ENCODE measurements around the gene FAH. TPM values are rescaled to one million over a fixed set of nuclear protein-coding genes. Genes with fewer than 3 reads are reported as not detected.
A peak's percentile ranks its signal among the peaks of the same experiment; 100 is the strongest.

Gene FAH
- polyA plus RNA-seq, 1 donor from 2014 or later, result 3.1 TPM

DNA sequence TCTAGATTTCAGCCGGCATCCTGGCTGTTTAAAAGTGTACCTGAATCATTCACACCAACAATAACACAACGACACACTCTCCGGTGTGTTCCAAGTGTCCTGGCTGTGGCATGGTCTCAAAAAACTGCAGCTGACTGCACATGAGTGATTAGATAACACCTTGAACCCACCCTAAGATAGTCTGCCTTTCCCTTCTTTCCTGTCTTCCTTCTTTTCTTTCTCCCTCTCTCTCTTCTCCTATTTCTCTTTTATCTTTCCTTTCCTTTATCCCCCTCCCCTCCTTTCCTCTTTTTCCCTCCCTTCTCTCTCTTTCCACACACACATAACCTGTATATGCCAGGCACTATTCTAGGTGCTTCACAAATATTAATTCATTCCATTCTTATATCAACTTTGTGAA lies 1.2 kb upstream of the FAH start:
- H3K9ac ChIP-seq (ENCODE audit: low read length), result no peak overlapping the region
- no peak overlapping the region for H2AFZ ChIP-seq (ENCODE audit: low read depth, low read length)
- peaks cover 8% of the 10 kb centered on the region for H3F3A ChIP-seq (ENCODE audit: insufficient read depth, low read length, poor library complexity, severe bottlenecking)
- H3K4me2 ChIP-seq (ENCODE audit: low read length), result no peak overlapping the region
- no peaks in the 10 kb centered on the region for H4K20me1 ChIP-seq (ENCODE audit: insufficient read depth)
- no peak overlapping the region for H3K4me3 ChIP-seq (ENCODE audit: low read length)
- no peaks in the 10 kb centered on the region for H3K9me3 ChIP-seq (ENCODE audit: low read length)
- H3K36me3 ChIP-seq (ENCODE audit: insufficient read depth, low read length), result no peaks in the 10 kb centered on the region
- no peak for TF ChIP-seq CTCF (IDR thresholded peaks at IDR 0.05; ENCODE audit: poor library complexity, severe bottlenecking)
- TF ChIP-seq, protein P1, sequence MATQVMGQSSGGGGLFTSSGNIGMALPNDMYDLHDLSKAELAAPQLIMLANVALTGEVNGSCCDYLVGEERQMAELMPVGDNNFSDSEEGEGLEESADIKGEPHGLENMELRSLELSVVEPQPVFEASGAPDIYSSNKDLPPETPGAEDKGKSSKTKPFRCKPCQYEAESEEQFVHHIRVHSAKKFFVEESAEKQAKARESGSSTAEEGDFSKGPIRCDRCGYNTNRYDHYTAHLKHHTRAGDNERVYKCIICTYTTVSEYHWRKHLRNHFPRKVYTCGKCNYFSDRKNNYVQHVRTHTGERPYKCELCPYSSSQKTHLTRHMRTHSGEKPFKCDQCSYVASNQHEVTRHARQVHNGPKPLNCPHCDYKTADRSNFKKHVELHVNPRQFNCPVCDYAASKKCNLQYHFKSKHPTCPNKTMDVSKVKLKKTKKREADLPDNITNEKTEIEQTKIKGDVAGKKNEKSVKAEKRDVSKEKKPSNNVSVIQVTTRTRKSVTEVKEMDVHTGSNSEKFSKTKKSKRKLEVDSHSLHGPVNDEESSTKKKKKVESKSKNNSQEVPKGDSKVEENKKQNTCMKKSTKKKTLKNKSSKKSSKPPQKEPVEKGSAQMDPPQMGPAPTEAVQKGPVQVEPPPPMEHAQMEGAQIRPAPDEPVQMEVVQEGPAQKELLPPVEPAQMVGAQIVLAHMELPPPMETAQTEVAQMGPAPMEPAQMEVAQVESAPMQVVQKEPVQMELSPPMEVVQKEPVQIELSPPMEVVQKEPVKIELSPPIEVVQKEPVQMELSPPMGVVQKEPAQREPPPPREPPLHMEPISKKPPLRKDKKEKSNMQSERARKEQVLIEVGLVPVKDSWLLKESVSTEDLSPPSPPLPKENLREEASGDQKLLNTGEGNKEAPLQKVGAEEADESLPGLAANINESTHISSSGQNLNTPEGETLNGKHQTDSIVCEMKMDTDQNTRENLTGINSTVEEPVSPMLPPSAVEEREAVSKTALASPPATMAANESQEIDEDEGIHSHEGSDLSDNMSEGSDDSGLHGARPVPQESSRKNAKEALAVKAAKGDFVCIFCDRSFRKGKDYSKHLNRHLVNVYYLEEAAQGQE (IDR thresholded peaks at IDR 0.05; ENCODE audit: borderline replicate concordance), result no peak
- no peak for TF ChIP-seq EZH2 (IDR thresholded peaks at IDR 0.05; ENCODE audit: borderline replicate concordance, insufficient read depth, low read length, poor library complexity, severe bottlenecking)
- TF ChIP-seq RAD21 (conservative IDR thresholded peaks at IDR 0.05), result no peak
- no peak for TF ChIP-seq MXI1 (conservative IDR thresholded peaks at IDR 0.05; ENCODE audit: poor library complexity, severe bottlenecking)
- TF ChIP-seq TAF1 (IDR thresholded peaks at IDR 0.05; ENCODE audit: low read depth), result no peak
- TF ChIP-seq SMC3 (conservative IDR thresholded peaks at IDR 0.05; ENCODE audit: poor library complexity), result no peak
- TF ChIP-seq EP300 (conservative IDR thresholded peaks at IDR 0.05; ENCODE audit: poor library complexity, severe bottlenecking), result no peak
- no peak for TF ChIP-seq POLR2AphosphoS5 (IDR thresholded peaks at IDR 0.05)
- H3K27ac ChIP-seq (ENCODE audit: low read length), result no peak overlapping the region
- H3K9me2 ChIP-seq (ENCODE audit: insufficient read depth, low read length), result no peaks in the 10 kb centered on the region
- no peaks in the 10 kb centered on the region for H3K79me2 ChIP-seq (replicated peaks; ENCODE audit: insufficient read depth, low read length)
- no peaks in the 10 kb centered on the region for H3K27me3 ChIP-seq (ENCODE audit: insufficient read depth, low read depth, low read length)

- Histone ChIP-seq H3K27me3 (ENCODE audit: insufficient read depth, low read depth, low read length) (no peaks in the 10 kb centered on the region), H3K9me2 (ENCODE audit: insufficient read depth, low read length) (no peaks in the 10 kb centered on the region), H3F3A (ENCODE audit: insufficient read depth, low read length, poor library complexity, severe bottlenecking) (peaks cover 8% of the 10 kb centered on the region), H3K79me2 (replicated peaks; ENCODE audit: insufficient read depth, low read length) (no peaks in the 10 kb centered on the region), H3K4me2 (ENCODE audit: low read length) (no peak overlapping the region), H3K9me3 (ENCODE audit: low read length) (no peaks in the 10 kb centered on the region), H3K36me3 (ENCODE audit: insufficient read depth, low read length) (no peaks in the 10 kb centered on the region), H3K4me3 (ENCODE audit: low read length) (peak overlapping the region; percentile 73), H2AFZ (ENCODE audit: low read depth, low read length) (no peak overlapping the region), H3K9ac (ENCODE audit: low read length) (no peak overlapping the region), H4K20me1 (ENCODE audit: insufficient read depth) (no peaks in the 10 kb centered on the region), H3K27ac (ENCODE audit: low read length) (no peak overlapping the region)
- TF ChIP-seq POLR2AphosphoS5 (IDR thresholded peaks at IDR 0.05) (no peak), TAF1 (IDR thresholded peaks at IDR 0.05; ENCODE audit: low read depth) (no peak), SMC3 (conservative IDR thresholded peaks at IDR 0.05; ENCODE audit: poor library complexity) (no peak), EZH2 (IDR thresholded peaks at IDR 0.05; ENCODE audit: borderline replicate concordance, insufficient read depth, low read length, poor library complexity, severe bottlenecking) (no peak), RAD21 (conservative IDR thresholded peaks at IDR 0.05) (no peak), CTCF (IDR thresholded peaks at IDR 0.05; ENCODE audit: poor library complexity, severe bottlenecking) (no peak), EP300 (conservative IDR thresholded peaks at IDR 0.05; ENCODE audit: poor library complexity, severe bottlenecking) (no peak)
- TF ChIP-seq, protein P1 (IDR thresholded peaks at IDR 0.05; ENCODE audit: borderline replicate concordance), result no peak
These were observed 461 bp upstream of the FAH start for GRCh38 chr15:80152180-80152895.

All from neural cell (in vitro differentiated cells).